DND-41 (cell line): Measurements from ENCODE around the gene ANKRD23.
"Not testable (repeated sequence)": the region's sequence is repeated elsewhere in the genome, so short reads cannot be mapped to it uniquely, and the experiment has no call there.

ENCODE experiments used
- ATAC-seq: fragments of 200-7000 bp; cut with Tn5 transposase; 3 replicates; pipeline ENCODE4 v1.9.1; 2021; ENCODE audit warnings: low read depth; ENCODE audit not compliant: insufficient read depth
- DNase-seq: peaks from one replicate; pipeline ENCODE4 v3.0.0-alpha.2; 2020
- H2AFZ ChIP-seq: 2 replicates; pipeline ENCODE4 v1.6.0; 2012; ENCODE audit warnings: low read depth, low read length
- H3K27ac ChIP-seq: 2 replicates; pipeline ENCODE4 v1.5.1; 2012; ENCODE audit warnings: low read length, inconsistent platforms
- H3K27me3 ChIP-seq: fragments of 200-600 bp; sonication (generic); 2 replicates; pipeline ENCODE4 v1.6.0; 2012; ENCODE audit warnings: low read length, mild to moderate bottlenecking, inconsistent platforms; ENCODE audit not compliant: insufficient read depth, poor library complexity
- H3K36me3 ChIP-seq: 2 replicates; pipeline ENCODE4 v1.5.1; 2012; ENCODE audit warnings: low read length, inconsistent platforms; ENCODE audit not compliant: insufficient read depth
- H3K4me1 ChIP-seq: 2 replicates; pipeline ENCODE4 v1.5.1; 2012; ENCODE audit warnings: mild to moderate bottlenecking, low read length; ENCODE audit not compliant: insufficient read depth
- H3K4me2 ChIP-seq: 2 replicates; pipeline ENCODE4 v1.6.0; 2012; ENCODE audit warnings: mild to moderate bottlenecking, moderate library complexity, low read length, inconsistent platforms; ENCODE audit not compliant: insufficient read depth
- H3K4me3 ChIP-seq, 2 experiments: fragments of 200-600 bp in 1 of 2; shearing (Covaris generic) in 1 of 2; 2 replicates each; pipeline ENCODE4 v1.5.1; 2012 to 2016; ENCODE audit warnings: inconsistent platforms in 2 of 2, low read length in 2 of 2, mild to moderate bottlenecking in 2 of 2, low read depth in 1 of 2, moderate library complexity in 1 of 2
- H3K79me2 ChIP-seq: 2 replicates; pipeline ENCODE4 v1.6.0; 2012; ENCODE audit warnings: low read length, inconsistent platforms; ENCODE audit not compliant: insufficient read depth
- H3K9ac ChIP-seq: 2 replicates; pipeline ENCODE4 v1.6.0; 2012; ENCODE audit warnings: low read depth, mild to moderate bottlenecking, inconsistent platforms, low read length, moderate library complexity
- H3K9me3 ChIP-seq: 2 replicates; pipeline ENCODE4 v1.5.1; 2012; ENCODE audit warnings: low read length, moderate library complexity, mild to moderate bottlenecking, inconsistent platforms; ENCODE audit not compliant: insufficient read depth, severe bottlenecking
- H4K20me1 ChIP-seq: 2 replicates; pipeline ENCODE4 v1.6.0; 2012; ENCODE audit warnings: low read length; ENCODE audit not compliant: insufficient read depth
- EZH2 ChIP-seq: IDR thresholded peaks from 3 replicates; pipeline ENCODE4 v1.6.1; 2012; ENCODE audit warnings: borderline replicate concordance, low read depth, mild to moderate bottlenecking, moderate library complexity, low read length, inconsistent platforms; ENCODE audit not compliant: severe bottlenecking
- TF ChIP-seq, protein P1 (sequence below): IDR thresholded peaks from 2 replicates; pipeline ENCODE4 v1.5.1; 2012; ENCODE audit warnings: borderline replicate concordance, low read length, moderate library complexity, mild to moderate bottlenecking; ENCODE audit not compliant: poor library complexity, severe bottlenecking; ENCODE audit errors: extremely low read depth

The ANKRD23 gene

DNA sequence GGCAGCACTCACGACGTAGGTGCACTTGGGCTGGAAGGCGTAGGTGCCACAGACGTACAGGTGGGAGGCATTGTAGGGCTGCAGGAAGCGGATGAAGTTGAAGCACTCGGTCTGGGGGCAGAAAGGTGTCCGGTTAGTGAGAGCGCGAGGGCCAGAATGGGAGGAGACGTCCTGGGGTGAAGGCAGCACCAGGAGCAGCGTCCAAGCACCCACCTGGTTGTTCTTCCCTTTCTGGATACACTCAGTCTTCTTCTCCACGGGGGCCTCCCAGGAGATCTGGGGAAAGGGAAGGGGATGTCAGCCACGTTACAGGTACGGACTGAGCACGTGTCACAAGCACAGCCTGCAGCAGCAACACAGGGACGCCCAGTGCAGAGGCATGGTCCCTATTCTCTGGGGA, 21.8 kb upstream of the ANKRD23 start:
- TF ChIP-seq, protein P1, sequence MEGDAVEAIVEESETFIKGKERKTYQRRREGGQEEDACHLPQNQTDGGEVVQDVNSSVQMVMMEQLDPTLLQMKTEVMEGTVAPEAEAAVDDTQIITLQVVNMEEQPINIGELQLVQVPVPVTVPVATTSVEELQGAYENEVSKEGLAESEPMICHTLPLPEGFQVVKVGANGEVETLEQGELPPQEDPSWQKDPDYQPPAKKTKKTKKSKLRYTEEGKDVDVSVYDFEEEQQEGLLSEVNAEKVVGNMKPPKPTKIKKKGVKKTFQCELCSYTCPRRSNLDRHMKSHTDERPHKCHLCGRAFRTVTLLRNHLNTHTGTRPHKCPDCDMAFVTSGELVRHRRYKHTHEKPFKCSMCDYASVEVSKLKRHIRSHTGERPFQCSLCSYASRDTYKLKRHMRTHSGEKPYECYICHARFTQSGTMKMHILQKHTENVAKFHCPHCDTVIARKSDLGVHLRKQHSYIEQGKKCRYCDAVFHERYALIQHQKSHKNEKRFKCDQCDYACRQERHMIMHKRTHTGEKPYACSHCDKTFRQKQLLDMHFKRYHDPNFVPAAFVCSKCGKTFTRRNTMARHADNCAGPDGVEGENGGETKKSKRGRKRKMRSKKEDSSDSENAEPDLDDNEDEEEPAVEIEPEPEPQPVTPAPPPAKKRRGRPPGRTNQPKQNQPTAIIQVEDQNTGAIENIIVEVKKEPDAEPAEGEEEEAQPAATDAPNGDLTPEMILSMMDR: no peak
- no peak for TF ChIP-seq EZH2
- peaks cover 3% of the 10 kb centered on the region; the same call in 1 of the 2 replicates for H4K20me1 ChIP-seq
- H3K27ac ChIP-seq: no peak overlapping the region

DNA sequence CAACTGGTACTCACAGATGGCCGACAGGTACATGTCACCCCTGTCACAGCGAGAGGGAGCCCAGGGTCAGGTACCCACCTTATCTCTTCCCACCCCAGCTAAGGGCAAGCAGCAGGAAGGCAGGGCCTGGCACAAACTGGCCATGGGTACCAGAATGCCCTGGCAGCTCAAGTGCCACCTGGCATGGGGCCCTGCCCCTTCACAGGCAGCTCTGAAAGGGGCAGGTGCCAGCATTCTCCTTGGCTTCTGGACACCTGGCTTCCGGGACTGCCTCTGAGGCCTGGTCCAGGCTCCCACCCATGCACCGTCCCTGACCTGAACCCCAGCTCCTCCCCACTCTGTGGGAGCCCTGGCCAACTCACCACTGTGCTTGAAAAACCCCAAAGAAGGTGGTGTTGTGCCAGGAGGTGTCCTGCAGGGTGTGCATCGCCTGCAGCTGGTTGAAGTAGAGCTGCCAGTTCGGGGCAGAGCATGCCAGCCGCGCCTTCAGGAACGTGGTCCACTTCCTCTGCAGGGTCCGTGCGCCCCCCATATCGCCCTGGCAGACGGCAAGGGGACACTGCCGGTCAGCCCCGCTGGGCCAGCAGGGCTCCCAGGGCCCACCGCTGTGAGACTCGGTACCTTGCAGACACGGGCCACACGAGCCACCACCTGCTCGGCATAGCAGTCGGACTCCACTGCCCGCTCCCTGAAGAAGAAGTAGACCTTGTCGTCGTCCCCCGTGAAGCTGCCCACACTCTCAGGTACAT, 20.7 kb upstream of the ANKRD23 start:
- Histone ChIP-seq H3K27me3 (no peaks in the 10 kb centered on the region), H3K27ac (no peak overlapping the region), H3K9me3 (no peaks in the 10 kb centered on the region)

More for the DNA sequence above, 21.8 kb upstream of the ANKRD23 start:
- Histone ChIP-seq H3K9me3 (no peaks in the 10 kb centered on the region), H3K36me3 (no peaks in the 10 kb centered on the region), H3K27me3 (no peaks in the 10 kb centered on the region), H3K4me2 (no peak overlapping the region), H3K4me1 (no peaks in the 10 kb centered on the region), H3K9ac (no peak overlapping the region), H2AFZ (no peak overlapping the region), H3K79me2 (no peaks in the 10 kb centered on the region), H3K4me3 (no peak overlapping the region)
- DNase-seq (no peak), ATAC-seq (no peak)

DNA sequence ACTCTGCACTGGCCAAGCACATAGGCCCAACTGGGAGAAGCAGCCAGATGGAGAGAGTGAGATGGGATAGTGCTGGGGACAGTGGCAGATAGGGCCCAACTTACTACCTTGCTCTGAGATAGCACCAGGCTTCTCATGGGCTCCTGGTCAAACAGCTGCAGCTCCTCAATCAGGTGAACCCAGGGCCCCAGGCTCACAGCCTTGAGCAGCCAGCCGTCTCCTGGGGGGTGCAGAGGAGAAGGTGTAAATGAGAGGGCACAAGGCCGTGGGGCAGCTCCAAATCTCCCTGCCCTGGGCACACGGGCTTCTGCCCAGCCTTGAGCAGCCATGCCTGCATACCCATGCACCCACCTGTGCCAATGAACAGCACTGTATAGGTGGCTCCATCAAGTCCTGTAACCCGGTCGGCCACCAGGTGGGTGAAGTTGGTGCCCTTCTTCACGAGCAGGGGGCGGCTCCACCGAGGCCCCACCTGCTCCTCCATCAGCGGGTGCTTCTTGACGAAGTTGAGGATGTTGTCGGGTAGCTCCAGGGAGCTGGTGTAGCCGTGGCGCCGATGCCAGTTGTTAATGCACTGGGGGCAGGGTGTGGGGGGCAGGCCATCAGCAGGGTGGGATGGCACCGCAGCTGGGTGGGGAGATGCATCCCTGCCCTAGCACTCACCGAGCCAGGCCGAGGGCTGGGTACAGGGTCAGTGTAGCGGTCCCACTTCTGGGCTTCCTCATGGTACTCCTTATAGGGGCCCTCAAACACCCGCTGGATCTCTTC, 19.9 kb upstream of the ANKRD23 start:
- H3K4me2 ChIP-seq: no peak overlapping the region
- TF ChIP-seq, protein P1: no peak
- TF ChIP-seq EZH2: no peak
- H3K36me3 ChIP-seq: no peaks in the 10 kb centered on the region
- no peak overlapping the region for H2AFZ ChIP-seq
- DNase-seq: no peak
- no peaks in the 10 kb centered on the region for H3K27me3 ChIP-seq
- H3K9ac ChIP-seq: no peak overlapping the region
- H3K4me1 ChIP-seq: peaks cover 8% of the 10 kb centered on the region
- H3K4me3 ChIP-seq: no peak overlapping the region
- H3K79me2 ChIP-seq: no peaks in the 10 kb centered on the region
- ATAC-seq: no peak
- H3K27ac ChIP-seq: no peak overlapping the region
- peaks cover 3% of the 10 kb centered on the region; the same call in 1 of the 2 replicates for H4K20me1 ChIP-seq
- H3K9me3 ChIP-seq: no peaks in the 10 kb centered on the region

More for the DNA sequence above, 20.7 kb upstream of the ANKRD23 start:
- Histone ChIP-seq H2AFZ (no peak overlapping the region), H3K4me1 (peaks cover under 1% of the 10 kb centered on the region; the same call in 1 of the 2 replicates), H4K20me1 (peaks cover 3% of the 10 kb centered on the region; the same call in 1 of the 2 replicates), H3K36me3 (no peaks in the 10 kb centered on the region), H3K79me2 (no peaks in the 10 kb centered on the region), H3K4me2 (no peak overlapping the region), H3K9ac (no peak overlapping the region), H3K4me3 (no peak overlapping the region)
- ATAC-seq (no peak), DNase-seq (no peak)
- TF ChIP-seq EZH2: no peak
- TF ChIP-seq, protein P1: peak; percentile 12

DNA sequence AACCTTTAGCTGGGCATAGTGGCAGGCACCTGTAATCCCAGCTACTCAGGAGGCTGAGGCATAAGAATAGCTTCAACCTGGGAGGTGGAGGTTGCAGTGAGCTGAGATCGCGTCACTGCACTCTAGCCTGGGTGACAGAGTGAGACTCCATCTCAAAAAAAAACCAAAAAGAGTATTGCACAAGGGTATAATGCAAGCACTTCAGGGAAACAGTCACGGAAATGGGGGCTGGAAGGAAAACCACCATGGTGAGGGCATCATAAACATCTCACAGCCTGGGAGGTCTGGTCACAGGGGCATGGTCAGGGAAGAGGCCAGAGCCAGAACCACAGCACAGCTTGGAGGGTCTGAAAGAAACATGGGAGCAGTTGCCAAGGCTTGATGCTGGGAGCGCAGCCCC, 19.2 kb upstream of the ANKRD23 start:
- peaks cover 12% of the 10 kb centered on the region for H3K4me1 ChIP-seq
- not testable (repeated sequence) for H3K27ac ChIP-seq, H3K9ac ChIP-seq, H3K4me2 ChIP-seq, ATAC-seq, H3K79me2 ChIP-seq, H3K27me3 ChIP-seq, H4K20me1 ChIP-seq, H3K4me3 ChIP-seq, H2AFZ ChIP-seq, H3K36me3 ChIP-seq, H3K9me3 ChIP-seq, DNase-seq
